ENCODE data around the gene CASS4.

DNA sequence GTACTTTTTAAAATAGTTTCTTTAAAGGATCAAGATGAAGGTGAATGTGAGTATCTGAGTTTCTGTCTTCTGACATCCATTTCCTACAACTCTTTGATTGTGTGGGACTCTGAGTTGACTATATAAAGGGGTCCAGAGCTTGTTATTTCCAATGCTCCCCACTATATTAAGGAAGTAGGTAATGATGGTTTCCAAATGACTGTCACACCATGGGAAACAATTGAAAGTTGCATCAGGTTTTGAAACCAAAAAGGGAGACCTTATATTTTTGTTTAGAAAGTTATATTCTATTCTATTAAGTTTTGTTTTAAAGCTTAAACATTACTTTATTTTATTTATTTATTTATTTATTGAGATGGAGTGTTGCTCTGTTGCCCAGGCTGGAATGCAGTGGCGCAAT lies 11.2 kb downstream of the CASS4 start:
- TF ChIP-seq SMC3 (IDR thresholded peaks at IDR 0.05) (no peak), EP300 (IDR thresholded peaks at IDR 0.05) (no peak), BHLHE40 (IDR thresholded peaks at IDR 0.05; ENCODE audit: low read depth, low read length) (no peak), CBX2 (IDR thresholded peaks at IDR 0.05; ENCODE audit: borderline replicate concordance, low read depth) (no peak), EHMT2 (IDR thresholded peaks at IDR 0.05; ENCODE audit: low read depth) (no peak), CHD2 (IDR thresholded peaks at IDR 0.05; ENCODE audit: low read length, partially characterized antibody) (no peak), HDAC2 (IDR thresholded peaks at IDR 0.05) (no peak)
- TF ChIP-seq, protein P1, sequence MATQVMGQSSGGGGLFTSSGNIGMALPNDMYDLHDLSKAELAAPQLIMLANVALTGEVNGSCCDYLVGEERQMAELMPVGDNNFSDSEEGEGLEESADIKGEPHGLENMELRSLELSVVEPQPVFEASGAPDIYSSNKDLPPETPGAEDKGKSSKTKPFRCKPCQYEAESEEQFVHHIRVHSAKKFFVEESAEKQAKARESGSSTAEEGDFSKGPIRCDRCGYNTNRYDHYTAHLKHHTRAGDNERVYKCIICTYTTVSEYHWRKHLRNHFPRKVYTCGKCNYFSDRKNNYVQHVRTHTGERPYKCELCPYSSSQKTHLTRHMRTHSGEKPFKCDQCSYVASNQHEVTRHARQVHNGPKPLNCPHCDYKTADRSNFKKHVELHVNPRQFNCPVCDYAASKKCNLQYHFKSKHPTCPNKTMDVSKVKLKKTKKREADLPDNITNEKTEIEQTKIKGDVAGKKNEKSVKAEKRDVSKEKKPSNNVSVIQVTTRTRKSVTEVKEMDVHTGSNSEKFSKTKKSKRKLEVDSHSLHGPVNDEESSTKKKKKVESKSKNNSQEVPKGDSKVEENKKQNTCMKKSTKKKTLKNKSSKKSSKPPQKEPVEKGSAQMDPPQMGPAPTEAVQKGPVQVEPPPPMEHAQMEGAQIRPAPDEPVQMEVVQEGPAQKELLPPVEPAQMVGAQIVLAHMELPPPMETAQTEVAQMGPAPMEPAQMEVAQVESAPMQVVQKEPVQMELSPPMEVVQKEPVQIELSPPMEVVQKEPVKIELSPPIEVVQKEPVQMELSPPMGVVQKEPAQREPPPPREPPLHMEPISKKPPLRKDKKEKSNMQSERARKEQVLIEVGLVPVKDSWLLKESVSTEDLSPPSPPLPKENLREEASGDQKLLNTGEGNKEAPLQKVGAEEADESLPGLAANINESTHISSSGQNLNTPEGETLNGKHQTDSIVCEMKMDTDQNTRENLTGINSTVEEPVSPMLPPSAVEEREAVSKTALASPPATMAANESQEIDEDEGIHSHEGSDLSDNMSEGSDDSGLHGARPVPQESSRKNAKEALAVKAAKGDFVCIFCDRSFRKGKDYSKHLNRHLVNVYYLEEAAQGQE (IDR thresholded peaks at IDR 0.05): no peak
- TF ChIP-seq, protein P2, sequence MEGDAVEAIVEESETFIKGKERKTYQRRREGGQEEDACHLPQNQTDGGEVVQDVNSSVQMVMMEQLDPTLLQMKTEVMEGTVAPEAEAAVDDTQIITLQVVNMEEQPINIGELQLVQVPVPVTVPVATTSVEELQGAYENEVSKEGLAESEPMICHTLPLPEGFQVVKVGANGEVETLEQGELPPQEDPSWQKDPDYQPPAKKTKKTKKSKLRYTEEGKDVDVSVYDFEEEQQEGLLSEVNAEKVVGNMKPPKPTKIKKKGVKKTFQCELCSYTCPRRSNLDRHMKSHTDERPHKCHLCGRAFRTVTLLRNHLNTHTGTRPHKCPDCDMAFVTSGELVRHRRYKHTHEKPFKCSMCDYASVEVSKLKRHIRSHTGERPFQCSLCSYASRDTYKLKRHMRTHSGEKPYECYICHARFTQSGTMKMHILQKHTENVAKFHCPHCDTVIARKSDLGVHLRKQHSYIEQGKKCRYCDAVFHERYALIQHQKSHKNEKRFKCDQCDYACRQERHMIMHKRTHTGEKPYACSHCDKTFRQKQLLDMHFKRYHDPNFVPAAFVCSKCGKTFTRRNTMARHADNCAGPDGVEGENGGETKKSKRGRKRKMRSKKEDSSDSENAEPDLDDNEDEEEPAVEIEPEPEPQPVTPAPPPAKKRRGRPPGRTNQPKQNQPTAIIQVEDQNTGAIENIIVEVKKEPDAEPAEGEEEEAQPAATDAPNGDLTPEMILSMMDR (IDR thresholded peaks at IDR 0.05): no peak
